GM12878 (cell line): ENCODE measurements around the gene DLK1. TPM values are rescaled to one million over a fixed set of nuclear protein-coding genes. Genes with fewer than 3 reads are reported as not detected.

Source experiments
- ATAC-seq: fragments of 200-7000 bp; cut with Tn5 transposase; 3 replicates; pipeline ENCODE4 v1.9.1; 2020; ENCODE audit warnings: mild to moderate bottlenecking, moderate library complexity
- BruUV-seq: library from RNA; stranded (reverse); fragments of 400-500 nt; replicated peaks from 2 replicates; lab custom pipeline; 2021; lab: Mats Ljungman, UMichigan
- CTCF ChIA-PET: fragments of 300-600 bp; sonication (Branson Sonifier 250); formaldehyde crosslinking; extraction: SDS; loops from one replicate; lab custom pipeline; 2021; ENCODE audit warnings: inconsistent platforms; lab: Yijun Ruan, JAX
- POLR2A ChIA-PET: fragments of 350-600 bp; formaldehyde crosslinking; extraction: SDS; loops from one replicate; lab custom pipeline; 2021; ENCODE audit warnings: inconsistent platforms; lab: Charles Lee
- RAD21 ChIA-PET: fragments of 300-600 bp; sonication (Branson Sonifier 250); formaldehyde crosslinking; loops from one replicate; lab custom pipeline; 2023; ENCODE audit warnings: antibody characterized with exemption; ENCODE audit not compliant: unreplicated experiment; lab: Charles Lee
- SMC1A ChIA-PET: fragments of 300-600 bp; sonication (Branson Sonifier 250); formaldehyde crosslinking; loops from one replicate; lab custom pipeline; 2023; ENCODE audit not compliant: unreplicated experiment, uncharacterized antibody; lab: Charles Lee
- DNase-seq: peaks from one replicate; pipeline ENCODE4 v3.0.0-alpha.2; 2011; ENCODE audit warnings: low read depth, low spot score
- FAIRE-seq: peaks from 3 replicates; lab custom pipeline; 2011; peaks lifted over from hg19 to GRCh38; lab: Jason Lieb, UNC
- H2AFZ ChIP-seq: 2 replicates; pipeline ENCODE4 v1.6.0; 2011; ENCODE audit warnings: low read depth, low read length, control low read depth; ENCODE audit not compliant: control insufficient read depth
- H3K27ac ChIP-seq: 2 replicates; pipeline ENCODE4 v1.5.1; 2011; ENCODE audit warnings: control low read depth; ENCODE audit not compliant: control insufficient read depth, insufficient read depth
- H3K27me3 ChIP-seq, 2 experiments: replicated peaks in 1 of 2; 2 replicates each; pipeline versions ENCODE4 v1.6.0 to v1.6.1; 2011; ENCODE audit warnings: low read length in 1 of 2; ENCODE audit not compliant: control insufficient read depth in 2 of 2, insufficient read depth in 2 of 2
- H3K36me3 ChIP-seq, 2 experiments: 2 replicates each; pipeline ENCODE4 v1.5.1; 2011; ENCODE audit warnings: low read length in 1 of 2; ENCODE audit not compliant: control insufficient read depth in 2 of 2, insufficient read depth in 2 of 2
- H3K4me1 ChIP-seq: 2 replicates; pipeline ENCODE4 v1.6.1; 2011; ENCODE audit warnings: mild to moderate bottlenecking, low read length, moderate library complexity, mixed read lengths; ENCODE audit not compliant: control insufficient read depth, insufficient read depth
- H3K4me2 ChIP-seq: 2 replicates; pipeline ENCODE4 v1.6.0; 2011; ENCODE audit warnings: control low read depth; ENCODE audit not compliant: control insufficient read depth, insufficient read depth
- H3K4me3 ChIP-seq: fragments of 200-600 bp; sonication (generic); 2 replicates; pipeline ENCODE4 v1.5.1; 2016
- H3K79me2 ChIP-seq: 2 replicates; pipeline ENCODE4 v1.6.0; 2011; ENCODE audit warnings: low read length; ENCODE audit not compliant: control insufficient read depth, insufficient read depth
- H3K9ac ChIP-seq: 2 replicates; pipeline ENCODE4 v1.8.0; 2011; ENCODE audit warnings: low read length, control low read depth, mixed read lengths; ENCODE audit not compliant: control insufficient read depth, insufficient read depth
- H3K9me3 ChIP-seq: replicated peaks from 3 replicates; pipeline ENCODE4 v1.5.1; 2011; ENCODE audit warnings: mild to moderate bottlenecking, low read length; ENCODE audit not compliant: control insufficient read depth, insufficient read depth
- H4K20me1 ChIP-seq: 2 replicates; pipeline ENCODE4 v1.6.0; 2011; ENCODE audit not compliant: control insufficient read depth, insufficient read depth
- BMI1 ChIP-seq: fragments of 450-650 bp; IDR thresholded peaks from 2 replicates; pipeline ENCODE4 v1.6.1; 2016; ENCODE audit warnings: mild to moderate bottlenecking, moderate library complexity, borderline replicate concordance
- MTA3 ChIP-seq: IDR thresholded peaks from 2 replicates; pipeline ENCODE4 v1.6.1; 2012; ENCODE audit warnings: low read length, inconsistent platforms, borderline replicate concordance
- PAX5 ChIP-seq: IDR thresholded peaks from 2 replicates; pipeline ENCODE4 v1.6.1; 2011; ENCODE audit warnings: low read depth, low read length, borderline replicate concordance
- SRF ChIP-seq, 2 experiments: IDR thresholded peaks; 2 replicates each; pipeline ENCODE4 v1.6.1; 2011; ENCODE audit warnings: low read depth in 2 of 2, low read length in 2 of 2, mild to moderate bottlenecking in 1 of 2, moderate library complexity in 1 of 2
- SUPT20H ChIP-seq: IDR thresholded peaks from 2 replicates; pipeline ENCODE4 v1.6.1; 2011; ENCODE audit warnings: low read depth, mild to moderate bottlenecking, low read length, moderate library complexity, borderline replicate concordance; ENCODE audit not compliant: control insufficient read depth
- WGBS: methylation state at CpG from one replicate; pipeline ENCODE4 v1.1.6; 2016; ENCODE audit warnings: low lambda C conversion rate; ENCODE audit not compliant: insufficient replicate concordance, insufficient coverage; ENCODE audit errors: missing lambda C conversion rate; 5-methylcytosine and 5-hydroxymethylcytosine counted together
- in situ Hi-C: fragments of 300-500 bp; cut with MboI; formaldehyde crosslinking; loops from 9 replicates; pipeline ENCODE4 v1.14.3; 2018; ENCODE audit warnings: mixed read lengths
- intact Hi-C: fragments of 100-400 bp; cut with micrococcal nuclease; formaldehyde crosslinking; loops from one replicate; pipeline ENCODE4 v1.14.2; 2022; ENCODE audit not compliant: unreplicated experiment
- polyA plus RNA-seq, 11 experiments: library from polyadenylated mRNA; depleted of rRNA in 4 of 11; unstranded in 6 of 11; stranded (reverse) in 5 of 11; fragments of >200 nt; fragmentation: Nextera tagmentation in 4 of 11; fragmentation: Illumina TruSeq in 1 of 11; extraction: Ambion mirVana in 4 of 11; extraction: Trizol in 1 of 11; gene quantifications; 1 replicate in 1 of 11; 2 replicates in 10 of 11; pipeline versions ENCODE4 v1.2.1 to v1.2.3, GENCODE V29; 2011 to 2016; ENCODE audit warnings: inconsistent platforms in 2 of 11, missing spikeins in 2 of 11, low read depth in 1 of 11
- total RNA-seq, 4 experiments: library from RNA; depleted of rRNA in 3 of 4; stranded (reverse); fragments of >200 nt in 3 of 4; fragmentation: Illumina TruSeq in 1 of 4; extraction: Trizol in 1 of 4; gene quantifications; 2 replicates each; pipeline versions ENCODE4 v1.2.1 to v1.2.3, GENCODE V29; 2013 to 2021
- TF ChIP-seq, protein P1 (sequence below): IDR thresholded peaks from 2 replicates; pipeline ENCODE4 v1.6.1; 2011; ENCODE audit warnings: low read depth, low read length, improper control_type of control experiment, borderline replicate concordance

Gene DLK1
- total and polyA plus RNA-seq, 10 of the 15 experiments (the other 5 are each of a cell fraction or from before 2014, with no cell fraction given): 0.87 TPM; not detected in 9

- TF ChIP-seq SUPT20H: no peak
Measured at GRCh38 chr14:100775831-100776591, 49.3 kb downstream of the DLK1 start (continued).

DNA sequence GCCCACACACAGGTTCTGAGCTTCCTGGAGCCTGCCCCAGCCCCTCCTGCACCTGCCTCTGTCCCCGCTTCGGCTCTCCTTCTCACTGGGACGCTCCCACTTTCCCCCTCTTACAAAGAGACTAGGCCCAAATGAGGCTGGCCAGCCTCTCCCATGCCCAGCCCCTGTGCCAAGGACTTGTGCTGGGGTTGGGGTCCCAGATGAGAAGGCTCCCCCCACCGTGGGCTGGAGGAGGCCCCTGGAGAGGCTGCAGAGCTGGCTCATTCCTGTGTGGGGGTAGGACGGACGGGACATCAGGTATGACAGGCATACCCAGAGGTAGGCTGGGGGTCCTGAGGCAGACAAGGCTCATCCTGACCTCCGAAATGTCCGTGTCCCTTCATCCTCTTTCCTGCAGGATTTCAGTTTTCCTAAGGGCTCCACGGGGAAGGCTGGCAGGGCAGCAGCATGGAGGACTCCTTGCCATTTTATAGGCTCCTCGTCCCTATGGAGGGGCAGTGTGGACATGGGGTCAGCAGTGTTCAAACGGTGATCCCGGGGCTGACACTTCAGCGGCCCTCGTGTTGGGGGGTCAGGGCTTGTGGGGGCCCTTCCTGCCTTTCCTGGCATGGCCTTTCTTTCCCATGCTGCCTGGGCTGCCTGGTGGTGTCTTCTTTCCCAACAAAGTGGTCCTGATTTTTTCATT is 50.1 kb downstream of the DLK1 start:
- FAIRE-seq (no peak), ATAC-seq (no peak), DNase-seq (no peak)
- POLR2A ChIA-PET: no interaction called here
- no peaks in the 10 kb centered on the region for H3K36me3 ChIP-seq
- no peak overlapping the region for H3K4me3 ChIP-seq
- no peak overlapping the region for H3K27ac ChIP-seq
- H3K27me3 ChIP-seq: peaks cover 0 to 1% of the 10 kb centered on the region in 2 experiments; a peak in 2 of 4 replicates
- H3K4me2 ChIP-seq: no peak overlapping the region
- intact Hi-C loops (no loop called here), in situ Hi-C loops (no loop called here)
- no peaks in the 10 kb centered on the region for H3K9me3 ChIP-seq
- CTCF ChIA-PET: no interaction called here
- H2AFZ ChIP-seq: no peak overlapping the region
- 9% methylated on average over 14 of the region's 14 CpGs for WGBS
- RAD21 ChIA-PET: no interaction called here
- TF ChIP-seq, protein P1, sequence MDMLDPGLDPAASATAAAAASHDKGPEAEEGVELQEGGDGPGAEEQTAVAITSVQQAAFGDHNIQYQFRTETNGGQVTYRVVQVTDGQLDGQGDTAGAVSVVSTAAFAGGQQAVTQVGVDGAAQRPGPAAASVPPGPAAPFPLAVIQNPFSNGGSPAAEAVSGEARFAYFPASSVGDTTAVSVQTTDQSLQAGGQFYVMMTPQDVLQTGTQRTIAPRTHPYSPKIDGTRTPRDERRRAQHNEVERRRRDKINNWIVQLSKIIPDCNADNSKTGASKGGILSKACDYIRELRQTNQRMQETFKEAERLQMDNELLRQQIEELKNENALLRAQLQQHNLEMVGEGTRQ: no peak
- no peak for TF ChIP-seq BMI1
- no peak for TF ChIP-seq MTA3
- TF ChIP-seq PAX5: no peak
- TF ChIP-seq SRF (IDR thresholded peaks at IDR 0.05; ENCODE audit: low read depth in 2 of 2, low read length in 2 of 2): no peak
- TF ChIP-seq, all 136 proteins: peak for 0
- Histone ChIP-seq H3K79me2 (no peaks in the 10 kb centered on the region), H4K20me1 (no peaks in the 10 kb centered on the region), H3K9ac (no peak overlapping the region), H3K4me1 (no peaks in the 10 kb centered on the region)
- SMC1A ChIA-PET: no interaction called here
- no TSS peak for BruUV-seq
